K562 (cell line): Measurements from ENCODE around the gene IL1RN.

Experiments used
- BRF1 ChIP-seq: IDR thresholded peaks from 3 replicates; pipeline ENCODE4 v1.6.1; 2011; ENCODE audit warnings: borderline replicate concordance, mild to moderate bottlenecking; ENCODE audit not compliant: insufficient read length; ENCODE audit errors: extremely low read depth
- CTCF ChIP-seq, 3 experiments: IDR thresholded peaks in 2 of 3; conservative IDR thresholded peaks in 1 of 3; 2 replicates each; pipeline ENCODE4 v1.5.1; 2011 to 2012; ENCODE audit warnings: low read length in 3 of 3, mild to moderate bottlenecking in 3 of 3, control low read depth in 2 of 3, improper control_type of control experiment in 1 of 3, inconsistent platforms in 1 of 3, low read depth in 1 of 3, mixed read lengths in 1 of 3, moderate library complexity in 1 of 3; ENCODE audit not compliant: insufficient read depth in 2 of 3
- IRF1 ChIP-seq: sonication (generic); formaldehyde crosslinking; IDR thresholded peaks from 2 replicates; pipeline ENCODE4 v1.8.0; 2022; ENCODE audit warnings: missing genetic modification reagents, mild to moderate bottlenecking, borderline replicate concordance
- KDM1A ChIP-seq, 2 experiments: fragments of 450-650 bp; IDR thresholded peaks; 2 replicates each; pipeline ENCODE4 v1.6.1; 2016; ENCODE audit warnings: mild to moderate bottlenecking in 2 of 2
- NCOA6 ChIP-seq: fragments of 450-650 bp; IDR thresholded peaks from 2 replicates; pipeline ENCODE4 v1.6.1; 2017; ENCODE audit warnings: mild to moderate bottlenecking
- SMAD3 ChIP-seq: fragments of 450-650 bp; formaldehyde crosslinking; conservative IDR thresholded peaks from 2 replicates; pipeline ENCODE4 v1.4.0; 2020; ENCODE audit warnings: mild to moderate bottlenecking
- TAF9B ChIP-seq: fragments of 450-650 bp; IDR thresholded peaks from 2 replicates; pipeline ENCODE4 v1.6.1; 2018; ENCODE audit warnings: mild to moderate bottlenecking; ENCODE audit not compliant: partially characterized antibody
- ZNF23 ChIP-seq: fragments of 250-450 bp; sonication (Bioruptor Pico); IDR thresholded peaks from 2 replicates; pipeline ENCODE4 v1.4.0; 2020; ENCODE audit warnings: mild to moderate bottlenecking
- ZNF75A ChIP-seq: fragments of 450-650 bp; formaldehyde crosslinking; IDR thresholded peaks from 2 replicates; pipeline ENCODE4 v1.4.0; 2020; ENCODE audit warnings: mild to moderate bottlenecking
- ZSCAN29 ChIP-seq: fragments of 450-650 bp; IDR thresholded peaks from 2 replicates; pipeline ENCODE4 v1.6.1; 2017

GRCh38 chr2:113126845-113127645 lies at the start of gene IL1RN:
- TF ChIP-seq BRF1 (no peak), TAF9B (no peak), NCOA6 (no peak), CTCF (IDR thresholded peaks at IDR 0.05 in 2 of 3, conservative IDR thresholded peaks at IDR 0.05 in 1 of 3; ENCODE audit: insufficient read depth in 2 of 3, low read depth in 1 of 3, low read length in 3 of 3) (no peak), ZSCAN29 (no peak), IRF1 (no peak), KDM1A (IDR thresholded peaks at IDR 0.05) (no peak), SMAD3 (no peak), ZNF75A (CRISPR knock-in tag) (no peak), ZNF23 (no peak)
